ENCODE results near the gene SAMD4B. TPM values are rescaled to one million over a fixed set of nuclear protein-coding genes. Genes with fewer than 3 reads are reported as not detected.
"Not testable (repeated sequence)": the region's sequence is repeated elsewhere in the genome, so short reads cannot be mapped to it uniquely, and the experiment has no call there.

Gene SAMD4B
- total RNA-seq, 1 donor from 2014 or later: 53.3 TPM

DNA sequence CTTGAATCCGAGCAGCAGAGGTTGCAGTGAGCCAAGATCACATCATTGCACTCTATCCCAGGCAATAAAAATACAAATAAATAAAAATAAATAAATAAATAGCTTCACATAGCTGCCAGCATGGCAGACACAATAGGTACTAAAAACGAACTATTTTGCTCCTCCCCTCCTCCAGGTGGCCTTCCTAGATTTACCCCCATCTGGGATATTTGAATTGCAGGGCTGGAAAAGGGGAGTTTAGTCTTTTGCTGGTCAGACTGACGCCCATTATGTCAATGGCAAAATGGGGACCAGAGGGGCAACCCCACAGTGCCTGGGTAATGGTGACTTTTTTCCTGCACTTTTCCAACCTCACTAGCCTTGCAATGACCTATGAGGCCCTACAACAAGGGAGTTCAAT, 5.7 kb upstream of the SAMD4B start:
- ATAC-seq: no peak

GRCh38 chr19:39339674-39340073, 2.5 kb upstream of the SAMD4B start:
- ATAC-seq: no peak

DNA sequence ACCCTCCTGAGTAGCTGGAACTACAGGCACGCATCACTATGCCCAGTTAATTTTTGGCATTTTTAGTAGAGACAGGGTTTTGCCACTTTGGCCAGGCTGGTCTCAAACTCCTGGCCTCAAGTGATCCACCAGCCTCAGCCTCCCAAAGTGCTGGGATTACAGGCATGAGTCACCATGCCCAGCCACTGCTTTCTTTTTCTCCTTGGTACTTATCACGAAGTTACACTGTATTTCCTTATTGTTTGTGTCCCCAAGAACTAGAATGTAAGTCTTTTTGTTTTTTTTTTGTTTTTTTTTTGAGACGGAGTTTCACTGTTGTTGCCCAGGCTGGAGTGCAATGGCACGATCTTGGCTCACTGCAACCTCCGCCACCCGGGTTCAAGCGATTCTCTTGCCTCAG, 2.1 kb upstream of the SAMD4B start:
- not testable (repeated sequence) for ATAC-seq

GRCh38 chr19:39341129-39341718, 997 bp upstream of the SAMD4B start:
- peak; percentile 1 for ATAC-seq

- ATAC-seq: no peak
These were observed 555 bp downstream of the SAMD4B start for GRCh38 chr19:39342647-39343305.

DNA sequence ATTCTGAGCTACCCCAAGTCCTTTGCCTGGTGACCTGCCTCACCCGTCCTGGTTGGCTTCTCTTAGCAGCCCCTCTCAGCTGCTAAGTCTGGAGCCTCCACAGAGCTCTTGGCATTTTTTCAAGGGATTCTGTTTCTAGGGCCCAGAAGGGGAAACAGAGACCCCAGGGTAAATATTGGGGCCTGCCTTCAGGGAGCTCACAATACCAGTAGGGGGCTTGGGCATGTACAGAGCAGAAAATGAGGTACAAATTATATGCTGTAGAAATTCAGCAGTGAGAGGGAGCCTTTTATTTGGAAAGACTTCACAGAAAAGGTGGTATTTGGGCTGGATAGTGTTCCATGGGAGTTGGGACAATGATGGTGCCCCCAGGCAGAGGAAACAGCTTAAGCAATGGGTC, 3.7 kb downstream of the SAMD4B start:
- no peak for ATAC-seq

DNA sequence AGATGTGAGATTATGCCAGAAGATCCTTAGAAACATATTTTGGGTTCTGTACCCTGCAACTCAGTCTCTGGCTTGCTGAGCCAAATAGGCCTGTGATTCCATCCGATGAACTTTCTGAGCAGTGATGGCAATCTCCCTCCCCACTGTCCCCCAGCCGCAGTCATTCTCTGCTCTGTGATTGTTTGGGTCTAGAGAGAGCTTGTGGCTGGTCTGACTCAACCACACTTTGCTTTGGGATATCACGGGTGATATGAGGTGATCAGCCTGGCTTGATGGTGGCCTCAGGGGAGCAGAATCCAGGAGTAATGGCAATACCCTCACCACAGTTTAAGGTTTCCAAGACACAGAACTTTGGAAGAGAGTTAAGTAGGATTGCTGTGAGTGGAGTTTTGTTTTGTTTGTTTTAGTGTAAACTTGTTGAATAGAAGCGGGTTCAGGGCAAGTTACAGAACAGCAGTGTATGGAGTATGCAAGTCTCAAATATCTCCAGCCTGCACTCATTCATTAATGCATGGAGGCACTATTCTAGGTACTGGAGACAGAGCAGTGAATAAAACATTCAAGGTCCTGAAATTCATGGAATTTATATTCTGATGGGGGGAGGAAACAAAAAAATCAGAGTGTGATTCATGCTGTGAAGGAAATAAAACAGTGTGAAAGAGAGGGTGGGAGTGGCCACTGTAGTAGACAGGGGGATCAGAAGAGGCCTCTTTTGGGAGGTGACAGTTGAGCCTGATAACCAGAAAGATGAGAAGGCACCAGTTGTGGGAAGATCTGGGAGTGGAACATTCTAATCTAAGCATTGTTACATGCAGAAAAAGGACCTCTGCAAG, 5.3 kb downstream of the SAMD4B start:
- no peak for ATAC-seq

DNA sequence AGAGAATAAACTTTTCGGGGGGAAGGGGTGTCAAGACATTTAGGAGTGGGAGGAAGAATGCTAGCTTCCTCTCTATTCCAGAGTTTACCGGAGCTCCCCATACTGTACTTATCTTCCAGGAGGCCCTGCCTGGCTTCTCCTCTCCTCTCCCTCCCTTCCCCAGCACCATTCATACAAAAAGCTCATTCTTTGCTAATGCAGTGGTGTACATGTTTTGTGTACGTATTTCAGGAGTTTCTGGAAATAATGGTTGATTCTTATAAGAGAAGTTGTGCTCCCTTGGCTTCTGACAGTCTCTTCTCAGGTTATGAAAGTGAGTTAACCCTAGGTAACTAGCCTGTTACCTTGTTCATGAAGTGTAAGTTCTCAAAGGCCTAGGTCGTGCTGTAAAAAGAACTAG, 7.1 kb downstream of the SAMD4B start:
- ATAC-seq: no peak

- ATAC-seq: no peak
These were observed 7.9 kb downstream of the SAMD4B start for GRCh38 chr19:39350156-39350555.

DNA sequence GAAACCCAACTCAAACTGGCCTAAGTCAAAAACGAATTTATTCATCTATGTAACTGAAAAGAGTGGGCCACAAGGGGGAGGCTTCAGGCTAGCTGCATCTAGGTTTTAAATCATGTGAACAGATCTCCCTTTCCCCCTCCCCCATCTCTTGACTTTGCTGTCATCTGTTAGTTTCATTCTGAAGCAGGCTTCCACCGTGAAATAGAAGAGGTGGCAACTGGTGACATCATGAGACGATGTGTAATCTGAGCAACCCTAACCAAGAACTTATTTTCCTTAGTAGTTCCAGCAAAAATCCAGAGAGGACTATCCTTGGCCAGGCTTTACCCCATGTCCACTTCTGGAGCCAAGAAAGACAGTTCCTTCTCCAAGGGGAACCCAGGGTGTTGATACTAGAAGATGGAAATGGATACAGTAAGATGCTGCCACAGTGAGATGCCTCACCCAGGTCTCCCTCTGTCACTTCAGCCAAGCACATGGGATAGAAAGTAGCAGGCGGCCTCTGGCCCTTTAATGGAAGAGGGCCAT, 9.4 kb downstream of the SAMD4B start:
- no peak for ATAC-seq

DNA sequence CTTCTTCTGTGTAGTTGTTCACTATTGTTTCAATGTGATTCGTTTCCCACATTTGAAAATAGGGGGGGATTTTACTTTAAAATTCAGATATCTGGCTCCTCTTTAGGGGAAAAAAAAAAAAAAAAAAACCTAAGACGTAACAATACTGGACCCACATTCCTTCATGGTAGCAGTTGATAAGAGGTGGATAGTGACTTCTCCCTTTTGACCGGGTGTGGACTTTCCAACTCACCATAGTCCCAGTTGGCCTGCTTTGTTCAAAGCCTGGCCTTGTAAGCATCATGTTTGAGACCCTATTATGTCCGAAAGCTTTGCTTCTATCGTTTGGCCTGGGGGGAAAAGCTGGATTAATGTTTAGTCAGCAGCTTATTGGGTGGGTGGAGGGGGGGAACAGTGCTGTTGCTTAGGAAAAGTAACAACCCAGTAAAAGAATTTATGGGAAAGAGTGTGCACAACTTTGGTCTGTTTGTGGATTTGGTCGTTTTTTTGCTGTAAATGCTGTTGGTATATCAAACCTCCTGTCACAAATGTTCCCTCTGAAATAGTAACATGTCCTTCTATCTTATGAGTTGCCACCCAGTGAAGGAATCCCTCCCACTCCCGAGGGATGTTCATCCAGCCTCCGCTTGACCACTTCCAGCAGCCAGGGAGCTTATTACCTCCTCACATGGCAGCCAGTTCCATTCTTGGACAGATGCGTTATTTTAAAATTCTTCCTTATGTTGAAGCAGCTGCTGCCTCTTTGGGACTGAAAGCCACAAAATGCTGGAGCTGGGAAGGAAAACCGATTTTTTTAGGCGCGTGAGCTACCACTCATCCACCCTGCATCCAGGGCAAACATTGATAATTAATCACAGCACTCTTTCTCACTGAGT, 10.4 kb downstream of the SAMD4B start:
- no peak for ATAC-seq

- no peak for ATAC-seq
These were observed 13.0 kb downstream of the SAMD4B start for GRCh38 chr19:39355253-39355652.

DNA sequence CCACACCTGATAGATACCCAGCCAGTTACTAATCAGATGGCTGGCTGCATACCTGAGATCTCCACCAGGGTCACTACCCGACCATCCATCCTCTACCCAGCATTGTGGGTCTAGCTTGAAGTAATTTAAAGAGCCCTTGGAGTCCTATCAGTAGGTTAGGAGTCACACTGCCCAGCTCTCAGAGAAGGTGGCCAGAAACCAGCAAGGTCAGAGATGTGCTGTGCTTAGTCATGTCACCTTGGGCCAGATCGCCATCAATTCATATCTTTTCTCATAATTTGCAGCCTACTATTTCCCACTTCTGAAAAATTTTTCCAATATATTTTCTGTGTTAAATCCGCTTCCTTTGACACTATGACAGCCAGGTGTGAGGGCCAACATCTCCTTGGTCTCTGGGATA, 13.9 kb downstream of the SAMD4B start:
- ATAC-seq: no peak

DNA sequence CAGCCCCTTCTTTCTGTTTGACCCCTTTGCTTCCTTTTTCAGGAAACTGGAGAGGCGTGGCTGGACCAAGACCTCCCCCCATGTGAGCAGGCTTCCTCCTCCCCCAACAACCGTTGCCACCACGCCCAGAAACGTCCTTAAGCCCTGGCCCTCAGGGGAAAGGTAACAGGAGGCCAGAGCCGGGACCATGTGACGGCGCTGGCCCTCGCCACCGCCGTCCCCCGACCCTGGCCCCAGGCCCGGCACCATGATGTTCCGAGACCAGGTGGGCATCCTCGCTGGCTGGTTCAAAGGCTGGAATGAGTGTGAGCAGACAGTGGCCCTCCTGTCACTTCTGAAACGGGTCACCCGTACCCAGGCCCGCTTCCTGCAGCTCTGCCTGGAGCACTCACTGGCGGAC, 14.4 kb downstream of the SAMD4B start:
- ATAC-seq: no peak

GRCh38 chr19:39359026-39359425, 16.8 kb downstream of the SAMD4B start:
- no peak for ATAC-seq

DNA sequence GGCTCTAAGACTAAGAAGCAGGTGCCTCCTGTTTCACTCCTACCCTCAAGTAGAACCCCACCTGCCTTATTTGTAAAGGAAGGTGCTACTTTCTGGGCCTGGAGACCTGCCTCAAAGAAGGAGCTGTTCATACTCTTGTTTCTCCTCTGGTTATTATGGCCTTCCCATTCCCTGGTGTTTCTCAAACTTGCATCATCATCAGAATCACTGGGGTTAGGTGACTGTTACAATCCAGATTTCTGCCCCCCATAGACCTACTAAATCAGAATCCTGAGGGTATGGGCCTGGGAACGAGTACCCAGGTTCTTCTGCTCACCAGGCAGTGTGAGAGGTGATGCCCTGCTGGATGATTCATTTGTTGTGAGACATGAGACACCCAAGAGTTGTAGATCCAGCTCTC, 18.4 kb downstream of the SAMD4B start:
- ATAC-seq: peak; percentile 44

DNA sequence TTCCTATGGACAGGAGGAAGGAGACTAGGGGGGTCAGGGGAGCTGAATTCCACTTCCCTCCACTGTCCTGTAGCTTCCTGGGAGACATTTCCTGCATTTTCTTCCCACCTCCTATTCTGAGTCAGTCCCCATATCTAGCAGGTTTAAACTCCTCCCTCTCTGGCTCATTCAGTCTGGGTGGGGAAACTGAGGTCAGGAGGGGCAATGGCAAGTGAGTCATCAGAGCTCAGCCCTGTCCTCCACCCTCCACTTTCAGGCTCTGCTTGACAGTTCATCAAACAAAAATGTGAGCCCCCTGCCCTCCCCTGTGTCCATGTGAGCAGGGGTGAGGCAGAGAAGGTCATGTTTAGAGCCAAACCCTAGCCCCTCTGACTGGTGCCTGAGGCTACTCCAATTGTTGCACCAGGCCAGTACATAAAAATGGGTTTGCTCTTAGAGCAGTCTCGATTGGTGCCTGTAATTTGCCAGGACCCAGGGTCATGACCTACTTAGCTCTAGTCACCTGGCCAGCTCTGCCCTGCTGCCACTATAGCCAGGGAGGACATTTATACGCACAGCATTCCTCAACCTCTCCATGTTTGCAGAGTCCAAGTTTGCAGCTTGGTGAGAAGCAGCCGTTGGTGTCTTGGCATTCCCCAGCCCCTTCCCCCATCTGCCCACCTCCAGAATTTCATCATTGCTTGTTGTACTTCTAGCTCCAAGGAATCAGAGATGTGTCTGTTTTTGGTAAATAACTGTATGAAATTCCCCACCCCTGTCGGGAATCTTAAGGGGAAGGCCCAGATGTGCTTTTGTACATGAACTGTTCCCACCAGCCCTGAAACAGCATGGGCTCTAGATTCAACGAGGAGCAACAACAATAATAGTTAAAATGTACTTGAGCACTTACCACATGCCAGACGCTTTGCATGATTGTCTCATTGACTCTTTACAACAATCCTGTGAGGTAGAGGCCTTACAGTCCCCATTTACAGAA, 20.7 kb downstream of the SAMD4B start:
- peak; percentile 72 for ATAC-seq

DNA sequence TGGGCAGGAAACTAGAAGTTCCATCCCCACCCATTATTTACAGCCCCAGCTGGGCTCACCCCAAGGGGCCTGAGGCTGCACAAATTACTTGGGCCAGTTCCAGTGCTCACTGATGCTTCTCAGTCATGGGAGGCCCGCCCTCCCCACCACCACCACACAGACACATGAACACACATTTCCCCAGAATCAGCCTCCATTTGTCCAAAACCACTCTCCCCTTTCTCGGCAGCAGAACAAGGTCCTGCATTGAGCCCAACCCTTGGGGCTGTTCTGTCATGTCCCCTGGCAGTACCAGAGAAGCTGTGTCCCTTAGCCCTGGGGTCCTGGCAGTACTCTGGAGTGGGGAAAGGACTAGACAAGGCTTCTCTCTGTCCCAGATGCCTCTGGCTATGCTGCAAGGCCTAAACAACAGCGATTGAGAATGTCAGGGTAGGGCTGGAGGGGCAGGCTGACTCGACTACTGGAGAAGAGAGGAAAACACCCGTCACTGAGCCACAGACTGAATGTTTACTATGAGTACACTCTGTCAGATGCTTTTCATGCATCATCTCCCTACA, 21.8 kb downstream of the SAMD4B start:
- peak; percentile 41 for ATAC-seq

- no peak for ATAC-seq
These were observed 23.3 kb downstream of the SAMD4B start for GRCh38 chr19:39365531-39365930.

GRCh38 chr19:39369200-39369599, 27.0 kb downstream of the SAMD4B start:
- ATAC-seq: no peak

DNA sequence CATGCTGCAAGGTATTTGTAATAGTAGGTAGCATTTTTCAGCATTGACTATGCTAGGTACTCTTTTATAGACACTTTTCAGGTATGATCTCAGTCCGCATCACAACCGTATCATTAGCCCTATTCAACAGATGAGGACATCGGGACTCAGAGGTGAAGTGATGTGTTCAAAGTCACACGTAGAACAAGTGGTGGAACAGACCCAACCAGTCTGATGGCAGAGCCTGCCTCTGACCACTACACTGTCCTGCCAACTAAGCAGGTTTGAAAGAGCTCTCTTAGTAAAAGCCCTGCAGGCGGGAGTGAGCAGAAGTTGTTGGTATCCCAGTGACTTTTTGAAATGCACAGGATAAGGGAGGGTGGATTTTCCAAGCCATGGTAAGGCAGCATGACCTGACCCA, 28.5 kb downstream of the SAMD4B start:
- peak; percentile 90 for ATAC-seq

All from esophagus mucosa (tissue), 1 donor.